Keratinocyte (primary cell): ENCODE measurements around the gene UMODL1. TPM values are rescaled to one million over a fixed set of nuclear protein-coding genes. Genes with fewer than 3 reads are reported as not detected.

Experiments used
- DNase-seq: peaks from one replicate; pipeline ENCODE4 v3.0.0-alpha.2; 2011; ENCODE audit warnings: low read depth, missing footprints, low spot score
- FAIRE-seq: peaks from 2 replicates; lab custom pipeline; 2011; peaks lifted over from hg19 to GRCh38; lab: Jason Lieb, UNC
- H2AFZ ChIP-seq: 2 replicates; pipeline ENCODE4 v1.6.0; 2012; ENCODE audit warnings: low read length, control low read depth, inconsistent platforms; ENCODE audit not compliant: control insufficient read depth
- H3K27ac ChIP-seq: 2 replicates; pipeline ENCODE4 v1.5.1; 2011; ENCODE audit warnings: low read length; ENCODE audit not compliant: control insufficient read depth, insufficient read depth
- H3K27me3 ChIP-seq: 3 replicates; pipeline ENCODE4 v1.6.0; 2011; ENCODE audit warnings: low read length; ENCODE audit not compliant: control insufficient read depth, insufficient read depth; ENCODE audit errors: extremely low read depth
- H3K36me3 ChIP-seq, 2 experiments: 2 replicates in 1 of 2; 3 replicates in 1 of 2; pipeline ENCODE4 v1.5.1; 2011; ENCODE audit warnings: low read length in 2 of 2, mild to moderate bottlenecking in 1 of 2; ENCODE audit not compliant: control insufficient read depth in 2 of 2, insufficient read depth in 2 of 2; ENCODE audit errors: extremely low read depth in 1 of 2
- H3K4me1 ChIP-seq: 3 replicates; pipeline ENCODE4 v1.5.1; 2011; ENCODE audit warnings: low read length; ENCODE audit not compliant: control insufficient read depth, insufficient read depth; ENCODE audit errors: extremely low read depth
- H3K4me2 ChIP-seq: 3 replicates; pipeline ENCODE4 v1.6.0; 2011; ENCODE audit warnings: low read depth, low read length; ENCODE audit not compliant: control insufficient read depth, insufficient read depth; ENCODE audit errors: extremely low read depth
- H3K4me3 ChIP-seq, 3 experiments: fragments of 200-600 bp in 1 of 3; sonication (generic) in 1 of 3; 2 replicates in 2 of 3; 3 replicates in 1 of 3; pipeline ENCODE4 v1.5.1; 2011 to 2016; ENCODE audit warnings: low read length in 3 of 3, mild to moderate bottlenecking in 3 of 3, control low read depth in 2 of 3, inconsistent platforms in 1 of 3, low read depth in 1 of 3, mixed read lengths in 1 of 3, mixed run types in 1 of 3, moderate library complexity in 1 of 3; ENCODE audit not compliant: control insufficient read depth in 2 of 3, insufficient read depth in 2 of 3; ENCODE audit errors: extremely low read depth in 1 of 3
- H3K79me2 ChIP-seq: 2 replicates; pipeline ENCODE4 v1.6.0; 2012; ENCODE audit warnings: low read length; ENCODE audit not compliant: control insufficient read depth, insufficient read depth
- H3K9ac ChIP-seq: 3 replicates; pipeline ENCODE4 v1.6.0; 2011; ENCODE audit warnings: low read length; ENCODE audit not compliant: control insufficient read depth, insufficient read depth; ENCODE audit errors: extremely low read depth
- H3K9me1 ChIP-seq: 3 replicates; pipeline ENCODE4 v1.6.0; 2011; ENCODE audit warnings: low read length; ENCODE audit not compliant: control insufficient read depth, insufficient read depth; ENCODE audit errors: extremely low read depth
- H3K9me3 ChIP-seq: 2 replicates; pipeline ENCODE4 v1.5.1; 2012; ENCODE audit warnings: low read depth, low read length; ENCODE audit not compliant: control insufficient read depth
- H4K20me1 ChIP-seq: 3 replicates; pipeline ENCODE4 v1.6.0; 2011; ENCODE audit warnings: low read length; ENCODE audit not compliant: control insufficient read depth, insufficient read depth; ENCODE audit errors: extremely low read depth
- EZH2 ChIP-seq: IDR thresholded peaks from one replicate; pipeline ENCODE4 v1.6.1; 2012; ENCODE audit warnings: inconsistent platforms, mild to moderate bottlenecking, low read length, moderate library complexity
- dilution Hi-C: fragments of 300-500 bp; cut with MboI; formaldehyde crosslinking; loops from one replicate; pipeline ENCODE4 v1.7.0; 2020; ENCODE audit warnings: low sequenced_read_pairs; ENCODE audit not compliant: extremely low pct_ligation_motif_present
- polyA plus RNA-seq, 5 experiments: library from polyadenylated mRNA; depleted of rRNA in 3 of 5; stranded (reverse) in 3 of 5; stranded (forward) in 1 of 5; unstranded in 1 of 5; fragments of >200 nt; gene quantifications; 1 replicate in 1 of 5; 2 replicates in 3 of 5; 3 replicates in 1 of 5; pipeline versions ENCODE4 v1.2.1 to v1.2.3, GENCODE V29; 2011 to 2012; ENCODE audit warnings: missing spikeins in 2 of 5, low read depth in 1 of 5, low replicate concordance in 1 of 5
- TF ChIP-seq, protein P1 (sequence below), 3 experiments: IDR thresholded peaks in 1 of 3; conservative IDR thresholded peaks in 1 of 3; optimal IDR thresholded peaks in 1 of 3; 2 replicates in 2 of 3; 3 replicates in 1 of 3; pipeline versions ENCODE3 to v1.5.1; 2011; ENCODE audit warnings: low read length in 3 of 3, mild to moderate bottlenecking in 3 of 3, moderate library complexity in 2 of 3, control low read depth in 1 of 3, inconsistent platforms in 1 of 3; ENCODE audit not compliant: insufficient read depth in 2 of 3; ENCODE audit errors: extremely low read depth in 1 of 3

The UMODL1 gene
- polyA plus RNA-seq, 1 donor (not counting 4 experiments of a cell fraction or from before 2014, with no cell fraction given): 0.03 TPM

DNA sequence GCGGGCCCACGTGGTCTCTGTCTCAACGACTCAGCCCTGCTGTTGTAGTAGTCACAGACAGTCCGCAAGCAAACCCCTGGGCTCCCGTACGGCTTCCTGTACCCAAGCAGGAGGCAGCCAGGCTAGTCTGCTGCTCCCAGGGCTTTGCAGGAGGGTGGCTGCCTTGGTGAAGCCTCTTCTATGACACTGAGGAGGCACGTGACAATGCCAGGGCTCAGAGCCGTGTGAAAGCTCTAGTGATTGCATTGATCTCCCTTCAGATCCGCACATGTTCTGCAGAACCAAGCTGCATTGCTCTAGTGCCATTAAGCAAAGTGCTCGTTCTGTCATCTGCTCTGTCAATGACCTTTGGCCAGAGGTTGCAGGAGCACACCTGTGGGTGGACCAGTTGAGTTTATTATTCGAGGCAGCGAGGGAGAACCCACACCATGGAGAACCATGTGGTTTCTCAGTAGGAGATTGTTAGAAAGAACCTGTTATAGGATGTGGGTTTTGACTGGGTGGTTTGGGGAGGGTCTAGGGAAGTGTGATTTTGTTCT, 18.0 kb downstream of the UMODL1 start:
- no peak for DNase-seq
- FAIRE-seq: no peak
- H3K9ac ChIP-seq: no peak overlapping the region

DNA sequence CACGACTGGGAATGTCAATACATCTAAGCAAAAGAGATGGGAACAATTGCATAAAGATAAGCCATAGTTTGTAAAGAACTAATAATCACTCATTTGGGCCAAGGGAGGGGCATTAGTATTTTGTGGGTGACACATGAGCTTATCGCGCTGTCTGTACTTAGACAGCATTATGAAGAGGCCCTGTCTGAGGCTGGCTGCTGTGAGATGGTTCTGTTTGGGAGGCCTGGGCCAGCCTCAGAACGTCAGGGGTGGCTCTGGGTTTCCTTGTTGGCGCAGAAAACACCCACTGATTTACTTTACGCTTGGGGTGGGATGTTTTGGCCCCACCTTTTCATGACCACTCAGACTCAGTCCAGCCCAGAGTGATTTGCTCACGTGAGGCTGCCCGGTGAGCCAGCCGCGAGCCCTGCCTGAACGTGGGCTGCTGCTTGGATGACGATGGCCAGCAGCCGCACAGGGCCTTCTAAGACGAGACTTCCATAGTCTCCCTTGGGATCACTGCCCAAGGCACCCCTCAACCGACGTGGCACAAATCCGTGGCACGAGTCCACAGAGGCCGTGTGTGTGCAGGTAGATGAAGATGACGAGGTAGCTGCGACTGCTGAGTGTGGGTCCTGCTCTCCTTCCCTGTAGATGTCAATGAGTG, 18.7 kb downstream of the UMODL1 start:
- Histone ChIP-seq H3K9me1 (no peaks in the 10 kb centered on the region), H3K79me2 (no peaks in the 10 kb centered on the region), H3K9ac (no peak overlapping the region), H3K27ac (no peak overlapping the region), H4K20me1 (no peaks in the 10 kb centered on the region), H3K27me3 (peaks cover 20% of the 10 kb centered on the region), H3K4me1 (peaks cover 9% of the 10 kb centered on the region), H3K4me2 (no peak overlapping the region), H2AFZ (no peak overlapping the region), H3K36me3 (no peaks in the 10 kb centered on the region), H3K4me3 (no peak overlapping the region), H3K9me3 (no peaks in the 10 kb centered on the region)
- dilution Hi-C loops: loop anchor here (5.0 kb wide), 1 partner anchor 72 kb away; no protein-coding TSS in a partner anchor
- no peak for TF ChIP-seq EZH2
- TF ChIP-seq, protein P1, sequence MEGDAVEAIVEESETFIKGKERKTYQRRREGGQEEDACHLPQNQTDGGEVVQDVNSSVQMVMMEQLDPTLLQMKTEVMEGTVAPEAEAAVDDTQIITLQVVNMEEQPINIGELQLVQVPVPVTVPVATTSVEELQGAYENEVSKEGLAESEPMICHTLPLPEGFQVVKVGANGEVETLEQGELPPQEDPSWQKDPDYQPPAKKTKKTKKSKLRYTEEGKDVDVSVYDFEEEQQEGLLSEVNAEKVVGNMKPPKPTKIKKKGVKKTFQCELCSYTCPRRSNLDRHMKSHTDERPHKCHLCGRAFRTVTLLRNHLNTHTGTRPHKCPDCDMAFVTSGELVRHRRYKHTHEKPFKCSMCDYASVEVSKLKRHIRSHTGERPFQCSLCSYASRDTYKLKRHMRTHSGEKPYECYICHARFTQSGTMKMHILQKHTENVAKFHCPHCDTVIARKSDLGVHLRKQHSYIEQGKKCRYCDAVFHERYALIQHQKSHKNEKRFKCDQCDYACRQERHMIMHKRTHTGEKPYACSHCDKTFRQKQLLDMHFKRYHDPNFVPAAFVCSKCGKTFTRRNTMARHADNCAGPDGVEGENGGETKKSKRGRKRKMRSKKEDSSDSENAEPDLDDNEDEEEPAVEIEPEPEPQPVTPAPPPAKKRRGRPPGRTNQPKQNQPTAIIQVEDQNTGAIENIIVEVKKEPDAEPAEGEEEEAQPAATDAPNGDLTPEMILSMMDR (optimal IDR thresholded peaks at IDR 0.05 in 1 of 3, IDR thresholded peaks at IDR 0.05 in 1 of 3, conservative IDR thresholded peaks at IDR 0.05 in 1 of 3; ENCODE audit: extremely low read depth in 1 of 3, insufficient read depth in 2 of 3, low read length in 3 of 3): no peak
- FAIRE-seq (no peak), DNase-seq (no peak)

More for the DNA sequence above, 18.0 kb downstream of the UMODL1 start:
- no peaks in the 10 kb centered on the region for H3K79me2 ChIP-seq
- H3K9me1 ChIP-seq: no peaks in the 10 kb centered on the region
- dilution Hi-C loops: loop anchor here (5.0 kb wide), 1 partner anchor 72 kb away; no protein-coding TSS in a partner anchor
- H3K27ac ChIP-seq: no peak overlapping the region
- no peak overlapping the region for H2AFZ ChIP-seq
- no peaks in the 10 kb centered on the region for H4K20me1 ChIP-seq
- no peaks in the 10 kb centered on the region for H3K9me3 ChIP-seq
- no peak overlapping the region for H3K4me3 ChIP-seq
- H3K4me2 ChIP-seq: no peak overlapping the region
- no peaks in the 10 kb centered on the region for H3K36me3 ChIP-seq
- peaks cover 6% of the 10 kb centered on the region for H3K4me1 ChIP-seq
- peaks cover 20% of the 10 kb centered on the region for H3K27me3 ChIP-seq
- TF ChIP-seq EZH2: no peak
- TF ChIP-seq, protein P1 (optimal IDR thresholded peaks at IDR 0.05 in 1 of 3, IDR thresholded peaks at IDR 0.05 in 1 of 3, conservative IDR thresholded peaks at IDR 0.05 in 1 of 3; ENCODE audit: extremely low read depth in 1 of 3, insufficient read depth in 2 of 3, low read length in 3 of 3): no peak
